T-helper 1 cell treated with Interleukin-12 subunit alpha and Interleukin-12 subunit beta and Interleukin-4 antibody, amounts not matched to agents 30 μg/mL and 1 μg/mL, for 36 hours (primary cell): ENCODE results near the gene NFKBIB.
"Not testable (repeated sequence)": the region's sequence is repeated elsewhere in the genome, so short reads cannot be mapped to it uniquely, and the experiment has no call there.

Source experiments
- H3K27ac Mint-ChIP-seq: one replicate; pipeline ENCODE4 v1.8.0; 2021; ENCODE audit warnings: mild to moderate bottlenecking, mixed read lengths
- H3K27me3 Mint-ChIP-seq: one replicate; pipeline ENCODE4 v1.8.0; 2021; ENCODE audit warnings: low read depth, mixed read lengths
- H3K36me3 Mint-ChIP-seq: one replicate; pipeline ENCODE4 v1.8.0; 2021; ENCODE audit warnings: low read depth, mixed read lengths
- H3K4me1 Mint-ChIP-seq: one replicate; pipeline ENCODE4 v1.8.0; 2021; ENCODE audit warnings: low read depth, mixed read lengths
- H3K4me3 Mint-ChIP-seq: one replicate; pipeline ENCODE4 v1.8.0; 2021; ENCODE audit warnings: mild to moderate bottlenecking, moderate library complexity, mixed read lengths
- H3K9me3 Mint-ChIP-seq: one replicate; pipeline ENCODE4 v1.8.0; 2021; ENCODE audit warnings: mixed read lengths

The NFKBIB gene

GRCh38 chr19:38899447-38900201 lies at the start of gene NFKBIB, which contains the start of gene SIRT2:
Gene NFKBIB (plus strand): TSS chr19:38899969. CDS start chr19:38900033, 64 bp downstream.
Gene SIRT2 (minus strand): TSS chr19:38899618. CDS start chr19:38899521, 97 bp downstream.
- H3K4me1 Mint-ChIP-seq, result peaks cover 29% of the 10 kb centered on the region

GRCh38 chr19:38850436-38850975 lies 49.3 kb upstream of the NFKBIB start:
- peak overlapping the region; percentile 97 for H3K27ac Mint-ChIP-seq
- no peaks in the 10 kb centered on the region for H3K9me3 Mint-ChIP-seq
- peaks cover 37% of the 10 kb centered on the region for H3K4me1 Mint-ChIP-seq
- H3K27me3 Mint-ChIP-seq, result no peaks in the 10 kb centered on the region
- H3K36me3 Mint-ChIP-seq, result peaks cover 26% of the 10 kb centered on the region
- peak overlapping the region; percentile 88 for H3K4me3 Mint-ChIP-seq

More at GRCh38 chr19:38899447-38900201, at the start of gene NFKBIB, which contains the start of gene SIRT2:
- Mint-ChIP-seq H3K27ac (peak within 1 kb of the TSS; percentile 99), H3K27me3 (no peaks in the 10 kb centered on the region), H3K36me3 (peaks cover 16% of the 10 kb centered on the region), H3K4me3 (peak within 1 kb of the TSS; percentile 96), H3K9me3 (no peaks in the 10 kb centered on the region)

GRCh38 chr19:38850976-38851621 lies 48.7 kb upstream of the NFKBIB start:
- peaks cover 31% of the 10 kb centered on the region for H3K4me1 Mint-ChIP-seq
- H3K36me3 Mint-ChIP-seq, result peaks cover 20% of the 10 kb centered on the region
- peak overlapping the region; percentile 97 for H3K27ac Mint-ChIP-seq
- H3K27me3 Mint-ChIP-seq, result no peaks in the 10 kb centered on the region
- H3K9me3 Mint-ChIP-seq, result no peaks in the 10 kb centered on the region
- peak overlapping the region; percentile 88 for H3K4me3 Mint-ChIP-seq

GRCh38 chr19:38851622-38852230 lies 48.0 kb upstream of the NFKBIB start:
- Mint-ChIP-seq H3K36me3 (peaks cover 19% of the 10 kb centered on the region), H3K4me3 (peak overlapping the region; percentile 88), H3K9me3 (no peaks in the 10 kb centered on the region), H3K27ac (peak overlapping the region; percentile 97), H3K27me3 (no peaks in the 10 kb centered on the region), H3K4me1 (peaks cover 36% of the 10 kb centered on the region)

GRCh38 chr19:38852231-38853044 lies 47.3 kb upstream of the NFKBIB start:
- peaks cover 16% of the 10 kb centered on the region for H3K36me3 Mint-ChIP-seq
- H3K4me3 Mint-ChIP-seq, result peak overlapping the region; percentile 94
- no peaks in the 10 kb centered on the region for H3K27me3 Mint-ChIP-seq
- peaks cover 38% of the 10 kb centered on the region for H3K4me1 Mint-ChIP-seq
- H3K9me3 Mint-ChIP-seq, result no peaks in the 10 kb centered on the region
- peak overlapping the region; percentile 97 for H3K27ac Mint-ChIP-seq

GRCh38 chr19:38853214-38853613 lies 46.6 kb upstream of the NFKBIB start:
- H3K36me3 Mint-ChIP-seq, result peaks cover 11% of the 10 kb centered on the region
- no peaks in the 10 kb centered on the region for H3K9me3 Mint-ChIP-seq
- peak overlapping the region; percentile 97 for H3K27ac Mint-ChIP-seq
- H3K4me3 Mint-ChIP-seq, result peak overlapping the region; percentile 94
- peaks cover 37% of the 10 kb centered on the region for H3K4me1 Mint-ChIP-seq
- H3K27me3 Mint-ChIP-seq, result no peaks in the 10 kb centered on the region

GRCh38 chr19:38854961-38855360 lies 44.8 kb upstream of the NFKBIB start:
- H3K9me3 Mint-ChIP-seq, H3K36me3 Mint-ChIP-seq, H3K27ac Mint-ChIP-seq, H3K4me3 Mint-ChIP-seq, H3K27me3 Mint-ChIP-seq: not testable (repeated sequence)
- peaks cover 31% of the 10 kb centered on the region for H3K4me1 Mint-ChIP-seq

GRCh38 chr19:38855751-38856150 lies 44.0 kb upstream of the NFKBIB start:
- H3K27ac Mint-ChIP-seq, result not testable (repeated sequence)

GRCh38 chr19:38856813-38857212 lies 43.0 kb upstream of the NFKBIB start:
- peak overlapping the region; percentile 84 for H3K27ac Mint-ChIP-seq
- H3K36me3 Mint-ChIP-seq, result peaks cover 2% of the 10 kb centered on the region
- no peaks in the 10 kb centered on the region for H3K27me3 Mint-ChIP-seq
- no peaks in the 10 kb centered on the region for H3K9me3 Mint-ChIP-seq
- peaks cover 29% of the 10 kb centered on the region for H3K4me1 Mint-ChIP-seq
- no peak overlapping the region for H3K4me3 Mint-ChIP-seq

More at GRCh38 chr19:38855751-38856150, 44.0 kb upstream of the NFKBIB start:
- H3K4me3 Mint-ChIP-seq, H3K36me3 Mint-ChIP-seq, H3K9me3 Mint-ChIP-seq, H3K27me3 Mint-ChIP-seq: not testable (repeated sequence)
- H3K4me1 Mint-ChIP-seq, result peaks cover 32% of the 10 kb centered on the region

- H3K4me1 Mint-ChIP-seq, result peaks cover 35% of the 10 kb centered on the region
- not testable (repeated sequence) for H3K4me3 Mint-ChIP-seq, H3K27me3 Mint-ChIP-seq, H3K36me3 Mint-ChIP-seq, H3K9me3 Mint-ChIP-seq, H3K27ac Mint-ChIP-seq
Measured at GRCh38 chr19:38859631-38860204, 40.1 kb upstream of the NFKBIB start.

- peaks cover 19% of the 10 kb centered on the region for H3K36me3 Mint-ChIP-seq
- no peak overlapping the region for H3K27ac Mint-ChIP-seq
- H3K4me3 Mint-ChIP-seq, result no peak overlapping the region
- H3K4me1 Mint-ChIP-seq, result peaks cover 44% of the 10 kb centered on the region
- no peaks in the 10 kb centered on the region for H3K9me3 Mint-ChIP-seq
- H3K27me3 Mint-ChIP-seq, result no peaks in the 10 kb centered on the region
Measured at GRCh38 chr19:38861368-38861767, 38.4 kb upstream of the NFKBIB start.

GRCh38 chr19:38862321-38863059 lies 37.3 kb upstream of the NFKBIB start:
- H3K27ac Mint-ChIP-seq, result no peak overlapping the region
- H3K27me3 Mint-ChIP-seq, result no peaks in the 10 kb centered on the region
- peaks cover 19% of the 10 kb centered on the region for H3K36me3 Mint-ChIP-seq
- no peaks in the 10 kb centered on the region for H3K9me3 Mint-ChIP-seq
- H3K4me1 Mint-ChIP-seq, result peaks cover 35% of the 10 kb centered on the region
- no peak overlapping the region for H3K4me3 Mint-ChIP-seq

GRCh38 chr19:38867171-38867780 lies 32.5 kb upstream of the NFKBIB start:
- Mint-ChIP-seq H3K4me3 (no peak overlapping the region), H3K9me3 (no peaks in the 10 kb centered on the region), H3K27me3 (no peaks in the 10 kb centered on the region), H3K36me3 (peaks cover 24% of the 10 kb centered on the region), H3K4me1 (peaks cover 47% of the 10 kb centered on the region), H3K27ac (no peak overlapping the region)
